HG03103 (cell line): Measurements from ENCODE around the gene PRLH.
"Not testable (repeated sequence)": the region's sequence is repeated elsewhere in the genome, so short reads cannot be mapped to it uniquely, and the experiment has no call there.

ENCODE experiments used
- ATAC-seq: cut with Tn5 transposase; IDR thresholded peaks from one replicate; pipeline ENCODE4 v1.9.1; 2021; ENCODE audit warnings: low read depth; ENCODE audit not compliant: unreplicated experiment

The PRLH gene

DNA sequence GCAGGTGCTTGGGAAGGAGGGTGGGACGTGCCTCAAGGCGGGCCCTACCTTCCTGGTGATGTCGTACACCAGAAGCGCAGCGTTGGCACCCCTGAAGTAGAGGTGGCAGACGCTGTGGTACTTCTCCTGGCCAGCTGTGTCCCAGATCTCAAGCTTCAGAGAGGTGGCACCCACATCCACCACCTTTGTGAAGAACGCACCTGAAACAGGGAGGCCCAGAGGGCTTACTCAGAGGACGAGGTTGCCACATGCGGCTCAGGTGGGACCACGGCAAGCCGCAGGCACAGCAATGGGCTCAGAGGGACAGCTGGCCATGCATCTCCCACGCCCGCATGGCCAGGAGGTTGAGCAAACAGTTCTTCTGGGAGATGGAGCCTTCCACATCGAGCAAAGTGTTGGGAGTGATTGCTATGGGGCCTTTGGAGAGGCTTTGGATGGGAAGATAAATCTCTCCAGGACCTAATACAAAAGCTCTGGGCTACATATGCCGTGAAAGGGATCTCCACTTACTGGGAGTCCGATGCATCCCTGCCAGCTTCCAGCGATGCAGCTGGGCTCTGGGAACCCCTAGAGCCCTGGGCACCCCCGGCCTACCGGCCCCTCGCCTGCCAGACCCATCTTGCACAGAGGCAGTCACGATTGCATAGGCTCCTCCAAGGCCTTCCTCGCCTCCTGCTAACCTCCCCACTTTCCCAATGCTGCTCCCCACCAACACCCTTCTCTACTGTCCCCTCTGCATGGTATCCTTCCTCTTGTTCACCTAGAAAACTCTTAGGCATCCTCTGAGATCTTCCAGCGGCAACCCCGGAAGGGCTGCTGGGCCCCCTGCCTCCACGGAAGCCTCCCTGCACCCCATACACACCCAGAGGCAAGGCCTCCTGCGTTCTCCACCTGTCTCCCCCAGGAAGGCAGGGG, 11.8 kb downstream of the PRLH start:
- ATAC-seq = no peak

DNA sequence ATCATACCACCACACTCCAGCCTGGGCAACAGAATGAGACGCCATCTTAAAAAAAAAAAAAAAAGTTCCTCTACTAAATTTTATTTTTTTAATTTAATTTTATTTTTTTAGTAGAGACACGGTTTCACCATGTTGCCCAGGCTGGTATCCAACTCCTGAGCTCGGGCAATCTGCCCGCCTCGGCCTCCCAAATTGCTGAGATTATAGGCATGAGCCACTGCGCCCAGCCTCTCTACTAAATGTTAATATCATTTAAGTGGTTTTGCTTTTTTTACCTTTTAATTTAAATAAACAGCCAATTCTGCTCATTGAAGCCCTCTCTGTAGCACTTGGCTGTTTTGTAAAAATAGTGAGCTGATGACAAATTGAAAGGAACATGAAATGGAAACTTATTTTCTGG, 15.0 kb downstream of the PRLH start:
- no peak for ATAC-seq

DNA sequence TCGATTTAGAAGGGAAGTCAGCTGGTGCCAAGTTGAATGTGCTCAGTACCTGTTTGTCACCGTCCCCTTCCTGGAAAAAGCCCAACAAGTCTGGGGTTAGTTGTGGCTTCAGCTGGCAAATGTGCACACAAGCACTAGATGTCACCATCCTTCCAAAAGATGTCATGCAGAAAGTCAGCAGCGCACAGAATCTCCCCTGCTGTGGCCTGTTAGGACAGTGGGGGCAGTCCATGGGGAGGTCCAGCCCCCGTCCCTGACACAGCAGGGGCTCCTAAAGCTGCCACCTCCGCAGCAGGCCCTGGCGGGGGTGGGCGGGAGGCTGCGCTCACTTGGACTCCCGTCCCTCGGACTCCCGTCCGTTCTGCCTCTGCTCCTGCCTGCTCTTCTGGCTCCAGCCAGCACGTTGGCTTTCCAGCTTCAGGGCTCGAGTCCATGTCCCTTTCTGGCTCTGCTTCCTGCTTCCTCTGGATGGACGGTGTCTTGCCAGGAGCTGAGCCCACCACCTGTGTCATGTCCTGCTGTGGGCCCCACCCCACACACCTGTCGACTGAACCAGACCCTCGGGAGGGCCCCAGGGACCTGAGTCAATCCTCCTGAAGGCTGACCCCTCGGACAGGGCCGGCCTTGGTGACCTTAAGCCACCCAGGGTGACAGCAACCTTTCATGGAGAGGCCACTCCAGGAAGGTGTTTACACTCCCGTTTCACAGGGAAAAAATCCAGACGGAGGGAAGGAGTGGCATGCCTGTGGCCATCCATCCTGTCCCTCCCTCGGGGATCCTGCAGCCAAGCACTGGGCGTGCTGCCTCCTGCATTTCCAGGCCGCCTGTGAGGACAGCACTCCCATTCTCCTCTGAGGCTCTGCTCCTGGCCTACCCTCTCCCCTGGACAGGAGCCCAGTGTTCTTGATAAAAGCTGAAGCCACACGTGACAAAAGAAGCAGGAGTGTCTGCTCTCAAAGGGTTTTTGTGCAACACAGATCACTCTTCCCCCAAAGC, 15.7 kb downstream of the PRLH start:
- no peak for ATAC-seq

DNA sequence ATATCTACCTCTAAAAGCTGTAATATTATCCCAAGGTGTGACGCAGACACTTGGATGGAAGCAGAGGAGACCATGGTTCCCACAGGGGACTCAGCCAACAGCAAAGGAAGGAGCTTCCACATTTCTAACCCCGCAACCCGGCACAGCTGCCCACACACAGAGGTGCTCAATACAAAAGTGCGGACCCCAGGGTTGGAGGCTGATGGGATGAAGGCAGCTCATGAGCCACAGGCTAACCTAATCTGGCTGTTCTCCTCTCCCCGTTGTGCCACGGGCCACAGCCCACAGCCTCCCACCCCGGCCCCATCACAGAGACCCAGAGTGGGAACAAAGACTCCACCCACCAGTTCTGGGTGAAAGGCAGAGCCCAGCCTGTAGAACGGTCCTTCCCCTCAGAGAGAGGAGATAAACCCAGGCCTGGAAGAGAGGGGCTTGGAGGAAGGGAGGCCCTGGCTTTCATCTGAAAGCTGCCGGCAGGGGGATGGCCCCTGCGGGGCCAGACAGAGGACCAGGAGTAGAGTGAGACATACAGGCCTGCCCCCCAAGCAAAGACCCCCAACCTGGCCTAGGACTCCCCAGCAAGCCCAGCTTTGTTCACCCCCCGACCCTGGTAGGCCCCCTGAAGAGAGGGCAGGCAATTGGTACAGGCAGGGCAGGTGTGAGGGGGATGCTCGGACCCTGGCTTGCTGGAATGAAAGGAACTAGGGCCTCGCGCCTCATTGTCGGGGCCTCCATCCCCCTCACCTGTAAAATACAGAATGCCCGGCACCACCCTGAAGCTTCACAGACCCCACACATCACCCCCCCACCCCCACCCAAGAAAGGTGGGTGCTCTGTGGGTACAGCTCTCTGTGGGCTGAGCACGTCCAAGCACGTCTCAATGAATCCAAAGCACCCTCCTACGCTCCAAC, 17.3 kb downstream of the PRLH start:
- ATAC-seq = no peak

DNA sequence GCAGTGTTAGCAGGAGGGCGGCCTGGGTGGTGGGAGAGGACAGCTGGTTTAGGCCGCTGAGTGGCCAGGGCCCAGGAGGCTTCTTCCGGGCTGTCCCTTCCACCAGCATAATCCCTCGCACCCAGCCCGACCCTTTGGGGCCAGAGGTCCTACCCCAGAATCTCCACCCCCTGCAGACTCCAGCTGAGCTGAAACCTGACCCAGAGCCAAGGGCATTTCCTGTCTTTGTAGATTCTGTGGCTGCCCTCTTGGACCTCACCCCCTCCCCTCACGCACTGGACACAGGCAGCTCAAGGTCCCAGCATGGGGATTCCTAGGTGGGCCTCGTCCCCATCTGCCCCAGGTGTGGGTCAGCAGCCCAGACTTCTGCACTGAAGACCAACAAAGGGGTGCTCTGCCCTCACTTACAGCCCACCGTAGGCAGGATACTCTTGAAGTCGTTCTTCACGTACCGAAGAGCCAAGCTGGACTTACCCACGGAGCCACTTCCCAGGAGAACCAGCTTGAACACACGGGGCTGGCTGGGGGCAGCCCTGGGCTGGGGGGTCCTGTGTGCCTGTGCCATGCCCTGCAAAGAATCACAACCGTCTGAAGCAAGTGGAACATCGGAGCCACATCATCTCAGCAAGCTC, 19.3 kb downstream of the PRLH start:
- no peak for ATAC-seq

DNA sequence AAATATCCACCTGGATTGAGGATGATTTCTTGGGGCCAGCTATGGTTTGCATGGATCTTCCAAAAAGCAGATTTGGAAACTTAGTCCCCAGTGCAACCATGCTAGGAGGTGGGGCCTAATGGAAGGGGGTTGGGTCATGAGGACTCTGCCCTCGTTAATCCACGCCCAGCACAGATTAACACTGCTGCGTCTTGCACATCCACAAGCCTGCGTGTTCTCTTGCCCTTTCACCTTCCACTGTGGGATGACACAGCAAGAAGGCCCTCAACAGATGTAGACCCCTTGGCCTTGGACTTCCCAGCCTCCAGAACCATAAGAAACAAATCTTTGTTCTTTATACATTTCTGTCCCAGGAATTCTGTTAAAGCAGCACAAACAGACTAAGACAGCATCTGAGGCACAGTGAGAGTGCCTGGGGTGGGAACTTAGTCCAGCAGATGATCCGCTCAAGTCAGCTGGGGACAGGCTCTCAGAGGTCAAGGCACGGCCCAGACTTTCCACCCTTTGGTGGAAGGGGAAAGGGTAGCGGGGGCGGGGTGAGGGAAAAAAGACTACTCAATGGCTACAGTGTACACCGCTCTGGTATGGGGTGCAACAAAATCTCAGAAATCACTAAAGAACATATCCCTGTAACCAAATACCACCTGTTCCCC, 21.8 kb downstream of the PRLH start:
- ATAC-seq = no peak

DNA sequence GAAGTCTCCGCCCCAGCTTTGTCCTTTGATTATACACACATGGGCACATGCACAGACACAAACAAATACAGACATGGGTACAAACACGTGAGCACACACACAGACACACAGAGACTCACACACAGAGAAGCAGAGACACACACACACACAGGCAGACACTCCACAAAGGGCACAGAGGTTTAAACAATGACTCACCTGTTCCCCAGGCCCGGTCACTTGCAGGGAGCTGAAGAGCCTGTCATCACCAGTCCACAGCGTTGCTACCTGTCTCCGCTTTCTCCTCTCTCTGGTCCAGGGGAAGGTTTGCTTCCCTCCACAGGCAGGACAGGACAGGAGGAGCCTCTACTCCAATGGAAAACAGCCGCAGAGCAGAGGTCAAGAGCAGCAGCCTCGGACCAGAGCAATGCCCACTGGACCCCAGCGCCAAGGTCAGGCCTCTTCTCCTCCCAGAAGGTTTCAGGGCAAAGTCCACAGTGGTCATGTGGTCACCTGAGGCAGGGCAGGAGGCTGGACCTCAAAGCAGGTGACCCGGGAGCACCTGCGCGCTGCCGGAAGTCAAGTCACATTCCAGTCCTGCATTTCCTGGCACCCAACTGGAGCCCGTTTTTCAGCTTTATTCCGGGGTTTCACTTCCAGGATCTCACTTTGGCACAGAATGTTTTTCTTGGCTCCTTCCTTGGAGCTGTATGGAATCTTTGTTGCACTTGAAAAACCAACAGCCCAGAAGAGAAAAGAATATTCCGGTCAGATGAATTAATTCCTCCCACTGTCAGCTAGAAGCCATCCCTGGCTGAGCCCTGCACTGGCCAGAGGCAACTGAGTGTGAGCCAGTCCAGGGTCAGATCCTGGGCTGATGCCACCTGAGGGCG, 24.1 kb downstream of the PRLH start, which contains the start of gene RAB17:
Gene RAB17 (minus strand): TSS at position 463 of the 869 bp plus-strand sequence. CDS start 4,580 bp downstream, outside the sequence.
- no peak for ATAC-seq

DNA sequence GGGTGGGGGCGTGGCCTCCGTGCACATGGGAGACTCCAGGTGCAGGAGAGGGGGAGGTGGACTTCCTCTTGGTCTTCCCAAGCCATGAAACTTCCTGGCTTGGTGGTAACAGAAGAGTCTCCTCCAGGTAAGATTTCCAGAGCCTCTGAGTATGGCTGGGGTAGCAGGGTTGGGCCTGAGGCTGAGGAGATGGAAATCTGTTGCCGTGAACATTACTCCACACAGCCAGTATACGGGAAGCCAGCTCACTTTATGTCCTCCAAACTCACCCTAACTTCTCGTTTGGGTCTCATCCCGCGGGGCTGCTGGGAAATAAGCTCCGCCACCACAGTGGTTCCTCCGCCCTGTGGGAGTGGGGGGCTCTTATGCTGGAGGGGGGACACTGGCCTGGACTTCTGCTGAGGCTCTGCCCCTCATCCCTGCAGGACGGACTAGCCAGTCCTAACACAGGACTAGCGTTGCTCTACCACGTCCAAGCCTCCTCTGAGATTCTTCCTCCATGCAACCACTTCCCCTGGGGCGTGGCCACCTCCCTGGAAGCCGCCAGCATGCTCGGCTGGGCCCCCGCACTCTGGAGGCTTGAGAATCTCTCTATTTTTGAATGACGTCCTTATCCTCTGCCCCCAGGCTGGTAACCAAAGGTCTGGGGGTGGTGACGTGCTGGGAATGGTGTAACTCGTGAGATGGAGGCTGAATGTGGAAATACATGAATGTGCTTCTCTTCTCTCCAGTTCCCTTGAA, 24.9 kb downstream of the PRLH start:
- ATAC-seq = no peak

DNA sequence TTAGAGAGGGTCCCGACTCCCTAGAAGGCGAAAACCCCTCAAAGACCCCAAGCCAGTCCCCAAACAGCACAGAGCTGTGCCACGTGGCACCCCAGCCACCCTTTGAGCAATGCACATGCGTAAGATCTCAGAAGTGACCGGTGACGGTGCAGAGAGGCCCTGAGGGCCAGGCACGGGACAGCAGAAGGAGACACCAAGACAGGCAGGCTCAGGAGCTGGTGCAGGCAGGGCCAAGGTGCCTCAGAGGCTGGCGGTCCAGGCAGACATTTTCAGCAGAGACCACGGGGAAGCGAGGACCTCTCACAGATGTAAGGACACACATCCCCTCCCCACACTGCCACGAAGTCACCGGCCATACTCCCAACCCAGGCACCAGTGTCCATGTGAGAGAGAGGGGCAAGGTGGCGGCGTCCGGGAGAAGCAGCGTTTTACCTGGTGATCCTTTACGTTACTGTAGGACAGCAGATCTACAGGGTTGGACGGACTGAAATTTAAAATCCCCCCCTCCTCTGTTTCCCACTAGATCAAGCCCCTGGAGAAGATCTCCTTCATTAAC, 26.1 kb downstream of the PRLH start:
- ATAC-seq = no peak

DNA sequence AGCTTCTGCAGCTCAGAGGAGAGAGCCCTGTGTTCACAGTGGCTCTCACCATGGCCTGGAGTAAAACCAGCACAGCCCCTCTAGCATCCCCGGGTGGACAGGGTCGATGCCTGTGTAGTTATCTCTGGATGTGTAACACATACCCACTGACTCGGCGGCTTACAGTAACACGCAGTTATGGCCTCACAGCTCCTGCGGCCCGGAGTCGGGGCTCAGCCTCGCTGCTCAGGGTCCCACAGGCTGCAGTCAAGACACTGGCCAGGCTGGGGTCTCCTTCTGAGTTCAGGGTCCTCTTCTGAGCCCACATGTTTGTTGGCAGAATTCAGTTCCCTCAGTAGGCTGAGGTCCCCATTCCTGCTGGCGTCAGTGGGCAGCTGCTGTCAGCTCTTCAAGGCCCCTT, 26.7 kb downstream of the PRLH start:
- ATAC-seq = no peak

DNA sequence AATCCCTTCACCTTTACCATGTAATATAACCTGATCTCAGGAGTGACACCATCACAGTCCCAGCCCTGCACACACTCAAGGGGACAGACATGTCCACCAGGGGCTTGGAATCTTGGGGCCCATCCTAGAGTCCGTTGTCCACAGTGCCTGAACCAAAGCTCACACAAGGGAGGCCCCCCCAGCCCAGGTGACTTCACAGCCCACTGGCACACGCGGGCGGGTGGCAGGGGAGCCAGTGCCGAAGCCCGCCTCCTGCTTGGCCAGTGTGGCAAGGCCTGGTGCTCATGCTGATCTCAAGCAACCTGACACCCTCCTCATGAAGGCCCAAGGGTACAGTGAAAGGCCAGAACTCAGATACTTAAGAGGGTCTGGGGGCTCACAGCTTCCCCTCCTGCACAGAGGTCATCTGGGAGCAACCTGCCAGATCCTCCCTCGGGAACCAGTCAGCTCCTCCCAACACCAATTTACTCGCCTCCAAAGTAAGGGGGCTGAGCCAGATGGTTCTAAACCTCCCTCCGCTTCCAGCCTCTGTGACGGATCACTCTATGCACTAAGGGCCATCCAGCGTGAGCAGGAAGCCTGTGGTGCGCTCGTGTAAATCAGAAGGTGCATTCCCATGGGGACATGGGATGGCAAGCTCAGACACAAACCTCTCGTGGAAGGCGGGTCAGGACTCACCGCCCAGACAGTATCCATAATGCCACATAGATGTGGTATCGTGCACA, 27.4 kb downstream of the PRLH start:
- ATAC-seq = no peak

DNA sequence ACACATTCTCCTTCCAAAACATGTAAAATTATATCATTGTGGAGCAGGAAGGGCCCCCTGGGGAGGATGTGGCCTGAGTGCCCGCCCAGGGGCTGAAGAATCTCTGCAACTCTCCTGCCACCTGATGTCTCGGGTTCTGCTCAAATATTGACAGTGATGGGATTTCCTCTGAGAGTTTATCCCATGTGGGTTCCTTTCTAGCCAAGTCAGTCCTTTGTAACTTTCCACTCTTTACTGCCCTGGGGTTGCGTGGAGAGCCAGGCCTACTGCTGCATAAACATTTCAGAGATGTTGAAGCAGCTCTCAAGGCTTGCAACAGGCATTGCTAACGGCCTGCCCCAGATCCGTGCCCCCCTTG, 28.1 kb downstream of the PRLH start:
- ATAC-seq = no peak

DNA sequence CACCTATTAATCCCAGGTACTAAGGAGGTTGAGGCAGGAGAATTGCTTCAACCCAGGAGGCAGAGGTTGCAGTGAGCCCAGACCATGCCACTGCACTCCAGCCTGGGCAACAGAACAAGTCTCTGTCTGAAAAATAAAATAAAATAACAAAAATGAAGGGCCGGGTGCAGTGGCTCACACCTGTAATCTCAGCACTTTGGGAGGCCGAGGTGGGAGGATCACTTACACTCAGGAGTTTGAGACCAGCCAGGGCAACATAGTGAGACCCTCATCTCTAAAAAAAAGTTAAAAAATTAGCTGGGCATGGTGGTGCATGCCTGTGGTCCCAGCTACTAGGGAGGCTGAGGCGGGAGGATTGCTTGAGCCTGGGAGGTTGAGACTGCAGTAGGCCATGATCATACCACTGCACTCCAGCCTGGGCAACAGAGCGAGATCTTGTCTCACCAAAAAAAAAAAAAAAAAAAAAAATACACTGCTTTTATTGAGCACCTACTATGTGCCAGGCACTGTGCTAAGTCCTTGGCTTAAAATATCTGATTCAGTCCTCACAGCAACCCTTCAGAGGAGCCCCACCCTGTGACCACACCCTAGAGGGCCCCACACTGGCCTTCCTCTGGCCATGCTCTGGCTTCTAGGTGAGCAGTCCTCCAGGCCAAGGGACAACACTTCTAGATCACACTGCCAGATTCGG, 29.6 kb downstream of the PRLH start:
- not testable (repeated sequence) for ATAC-seq

DNA sequence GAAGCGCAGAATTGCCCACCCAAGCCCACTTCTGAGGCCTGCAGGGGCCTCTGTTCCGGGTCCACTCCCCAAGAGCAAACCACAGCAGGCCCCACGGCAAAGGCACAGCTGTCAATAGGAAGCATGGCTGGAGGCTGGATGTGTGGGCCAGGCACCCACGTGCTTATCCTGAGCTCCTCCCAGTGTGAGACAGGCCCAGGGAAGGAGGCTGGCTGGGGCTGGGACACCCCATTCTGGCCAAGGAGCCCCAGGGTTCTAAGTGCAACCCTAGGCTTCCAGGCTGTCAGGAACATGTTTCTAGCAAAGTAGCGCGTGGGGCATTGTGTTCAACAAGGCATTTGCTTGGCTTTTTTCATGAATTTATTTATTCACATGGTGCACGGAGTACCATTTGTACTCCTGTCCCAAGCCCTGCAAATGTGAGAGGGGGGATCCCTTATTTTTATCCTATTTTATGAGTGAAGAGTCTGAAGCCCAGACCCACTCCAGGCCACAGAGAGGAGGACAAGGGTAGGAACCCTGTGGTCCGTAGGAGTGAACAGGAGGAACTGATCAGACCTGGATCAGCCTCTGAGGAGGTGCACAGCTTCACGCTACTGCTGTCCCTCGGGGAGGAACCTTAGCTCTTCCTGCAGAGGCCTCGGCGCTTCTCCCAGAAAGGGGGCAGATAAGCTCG, 30.3 kb downstream of the PRLH start:
- ATAC-seq = no peak
